Measurements from ENCODE around the gene NR2C2AP. TPM values are rescaled to one million over a fixed set of nuclear protein-coding genes. Genes with fewer than 3 reads are reported as not detected.
A peak's percentile ranks its signal among the peaks of the same experiment; 100 is the strongest.

NR2C2AP gene
- total RNA-seq, 4 donors from 2014 or later = 16.6 to 30.9 (median 24.9) TPM

DNA sequence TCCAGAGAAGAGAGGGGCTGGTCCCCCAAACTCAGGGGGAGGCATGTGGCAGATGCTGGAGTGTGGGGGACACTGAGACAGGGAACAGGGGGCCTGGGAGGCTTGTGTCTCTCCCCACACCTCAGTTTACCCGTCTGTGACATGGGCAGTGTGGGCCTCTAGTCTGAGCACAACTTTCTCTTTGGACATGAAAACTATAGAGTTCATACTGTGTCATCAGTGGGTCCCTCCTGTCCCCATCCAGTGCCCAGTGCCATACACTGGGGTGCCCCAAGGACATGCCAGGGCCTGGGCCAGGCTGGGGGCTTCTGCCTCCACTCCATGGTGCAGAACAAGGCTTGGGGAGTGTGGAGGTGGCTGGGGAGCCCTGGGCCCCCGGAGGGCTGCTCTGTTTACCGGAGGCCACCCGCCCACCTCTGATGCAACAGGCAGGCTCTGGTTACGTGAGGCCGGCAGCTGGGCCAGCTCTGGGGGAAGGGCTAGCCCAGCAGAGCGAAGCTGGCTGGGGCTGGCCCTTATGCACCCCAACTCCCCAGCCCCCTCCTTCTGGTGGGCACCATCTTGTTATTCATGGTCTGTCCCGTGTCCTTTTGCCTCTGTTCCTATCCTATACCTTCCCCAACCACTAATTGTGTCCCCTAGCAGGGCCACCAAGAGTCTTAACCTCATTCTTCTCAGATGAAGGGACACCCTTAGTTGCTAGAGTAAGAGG is 31.2 kb downstream of the NR2C2AP start:
- TF ChIP-seq, protein P1, sequence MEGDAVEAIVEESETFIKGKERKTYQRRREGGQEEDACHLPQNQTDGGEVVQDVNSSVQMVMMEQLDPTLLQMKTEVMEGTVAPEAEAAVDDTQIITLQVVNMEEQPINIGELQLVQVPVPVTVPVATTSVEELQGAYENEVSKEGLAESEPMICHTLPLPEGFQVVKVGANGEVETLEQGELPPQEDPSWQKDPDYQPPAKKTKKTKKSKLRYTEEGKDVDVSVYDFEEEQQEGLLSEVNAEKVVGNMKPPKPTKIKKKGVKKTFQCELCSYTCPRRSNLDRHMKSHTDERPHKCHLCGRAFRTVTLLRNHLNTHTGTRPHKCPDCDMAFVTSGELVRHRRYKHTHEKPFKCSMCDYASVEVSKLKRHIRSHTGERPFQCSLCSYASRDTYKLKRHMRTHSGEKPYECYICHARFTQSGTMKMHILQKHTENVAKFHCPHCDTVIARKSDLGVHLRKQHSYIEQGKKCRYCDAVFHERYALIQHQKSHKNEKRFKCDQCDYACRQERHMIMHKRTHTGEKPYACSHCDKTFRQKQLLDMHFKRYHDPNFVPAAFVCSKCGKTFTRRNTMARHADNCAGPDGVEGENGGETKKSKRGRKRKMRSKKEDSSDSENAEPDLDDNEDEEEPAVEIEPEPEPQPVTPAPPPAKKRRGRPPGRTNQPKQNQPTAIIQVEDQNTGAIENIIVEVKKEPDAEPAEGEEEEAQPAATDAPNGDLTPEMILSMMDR (IDR thresholded peaks at IDR 0.05) = no peak
- no peaks in the 10 kb centered on the region for H3K9me3 ChIP-seq
- no peak overlapping the region for H3K4me3 ChIP-seq
- H3K27me3 ChIP-seq = no peaks in the 10 kb centered on the region
- H3K36me3 ChIP-seq = peaks cover 12% of the 10 kb centered on the region
- H3K4me1 ChIP-seq = peaks cover 9% of the 10 kb centered on the region
- DNase-seq (ENCODE audit: low spot score in 2 of 2) = no peak
- no peak overlapping the region for H3K27ac ChIP-seq
- WGBS = 78% methylated on average over 4 of the region's 8 CpGs

DNA sequence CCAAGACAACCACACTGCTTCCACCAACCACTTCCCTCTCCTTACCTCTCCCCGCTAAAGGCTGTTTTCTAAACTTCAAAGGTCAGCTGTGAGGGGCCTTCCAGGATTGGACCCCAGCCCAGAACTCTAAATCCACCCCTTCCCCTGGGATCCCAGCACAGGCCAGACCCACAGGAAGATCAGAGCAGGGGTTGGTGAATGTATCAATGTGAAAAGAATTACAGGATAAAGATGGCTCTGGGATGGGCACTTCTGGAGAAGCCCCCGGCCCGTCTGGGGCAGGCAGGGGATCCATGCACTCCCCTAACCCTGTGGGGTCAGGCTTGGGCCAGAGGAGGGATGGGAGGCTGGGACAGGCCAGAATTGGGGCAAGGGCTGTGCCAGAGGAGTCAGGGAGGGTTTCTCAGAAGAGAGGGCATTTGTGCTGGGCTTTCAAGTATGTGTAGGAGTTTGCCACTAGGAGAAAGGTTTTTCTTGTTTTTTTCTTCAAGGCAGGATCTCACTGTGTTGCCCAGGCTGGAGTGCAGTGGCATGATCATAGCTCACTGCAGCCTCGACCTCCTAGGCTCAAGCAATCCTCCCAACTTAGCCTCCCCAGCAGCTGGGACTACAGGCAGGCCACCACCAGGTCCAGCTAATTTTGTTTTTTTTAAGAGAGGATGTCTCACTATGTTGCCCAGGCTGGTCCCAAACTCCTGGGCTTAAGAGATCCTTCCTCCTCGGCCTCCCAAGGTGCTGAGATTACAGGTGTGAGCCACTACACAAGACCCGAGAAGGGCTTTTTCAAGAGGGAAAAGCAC is 32.1 kb downstream of the NR2C2AP start:
- WGBS = 71% methylated on average over 6 of the region's 6 CpGs

DNA sequence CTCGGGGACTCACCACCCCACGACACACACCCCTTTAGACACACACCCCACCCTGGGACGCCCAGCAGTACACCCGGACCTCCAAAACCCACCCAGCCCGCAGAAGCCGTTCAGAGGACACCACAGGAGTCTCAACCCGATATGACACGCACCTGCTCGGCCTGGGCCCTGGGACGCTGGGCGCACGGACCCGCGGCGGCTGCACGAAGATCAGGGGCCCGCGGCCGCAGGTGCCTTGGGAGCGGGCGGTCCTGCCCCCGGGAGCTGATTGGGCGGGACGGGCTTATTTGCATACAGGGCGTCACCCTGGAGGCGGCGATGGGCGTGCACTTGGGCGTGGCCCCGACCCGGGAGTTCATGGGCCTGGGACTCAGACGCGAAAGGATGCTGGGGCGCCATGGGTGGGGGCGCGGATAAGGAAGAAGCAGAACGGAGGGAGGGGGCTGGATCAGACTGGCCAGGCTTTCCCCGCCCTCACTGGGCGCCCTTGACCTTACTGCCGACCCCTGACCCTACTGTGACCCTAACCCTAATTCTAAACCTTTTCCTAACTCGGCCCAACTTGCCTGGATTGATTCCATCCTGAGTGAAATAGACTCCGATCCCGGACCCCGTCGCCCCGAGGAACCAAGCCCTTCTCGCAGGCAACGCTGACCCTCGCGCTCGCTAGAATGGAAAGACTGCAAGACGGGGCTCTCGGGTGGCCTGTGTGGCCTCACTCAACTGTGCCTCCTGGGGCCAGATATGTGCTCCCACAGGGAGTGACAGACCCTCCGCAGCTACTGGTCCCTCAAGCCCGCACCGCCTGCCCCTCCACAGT is 33.0 kb downstream of the NR2C2AP start, which contains the start of gene MEF2B:
MEF2B (minus strand) TSS at position 211 of the 820 bp plus-strand sequence. CDS start 19,528 bp downstream, outside the sequence.
- DNase-seq (ENCODE audit: low spot score in 2 of 2) = peak; percentile 80 to 85
- WGBS = 11% methylated on average over 45 of the region's 56 CpGs
- Histone ChIP-seq H3K4me1 (peaks cover 9% of the 10 kb centered on the region), H3K9me3 (no peaks in the 10 kb centered on the region), H3K27me3 (no peaks in the 10 kb centered on the region), H3K27ac (no peak within 1 kb of the TSS), H3K4me3 (peak within 1 kb of the TSS; percentile 27), H3K36me3 (no peaks in the 10 kb centered on the region)
- TF ChIP-seq, protein P1 (IDR thresholded peaks at IDR 0.05) = no peak
- TF ChIP-seq POLR2A (IDR thresholded peaks at IDR 0.05) (no peak), POLR2AphosphoS5 (IDR thresholded peaks at IDR 0.05) (no peak), EP300 (IDR thresholded peaks at IDR 0.05) (no peak)

More for the DNA sequence above, 32.1 kb downstream of the NR2C2AP start:
- Histone ChIP-seq H3K4me3 (no peak overlapping the region), H3K27ac (no peak overlapping the region), H3K36me3 (peaks cover 3% of the 10 kb centered on the region), H3K4me1 (peaks cover 9% of the 10 kb centered on the region), H3K9me3 (no peaks in the 10 kb centered on the region), H3K27me3 (no peaks in the 10 kb centered on the region)
- TF ChIP-seq, protein P1 (IDR thresholded peaks at IDR 0.05) = no peak
- no peak for TF ChIP-seq POLR2AphosphoS5 (IDR thresholded peaks at IDR 0.05)
- no peak for TF ChIP-seq POLR2A (IDR thresholded peaks at IDR 0.05)
- no peak for TF ChIP-seq EP300 (IDR thresholded peaks at IDR 0.05)
- no peak for DNase-seq (ENCODE audit: low spot score in 2 of 2)

DNA sequence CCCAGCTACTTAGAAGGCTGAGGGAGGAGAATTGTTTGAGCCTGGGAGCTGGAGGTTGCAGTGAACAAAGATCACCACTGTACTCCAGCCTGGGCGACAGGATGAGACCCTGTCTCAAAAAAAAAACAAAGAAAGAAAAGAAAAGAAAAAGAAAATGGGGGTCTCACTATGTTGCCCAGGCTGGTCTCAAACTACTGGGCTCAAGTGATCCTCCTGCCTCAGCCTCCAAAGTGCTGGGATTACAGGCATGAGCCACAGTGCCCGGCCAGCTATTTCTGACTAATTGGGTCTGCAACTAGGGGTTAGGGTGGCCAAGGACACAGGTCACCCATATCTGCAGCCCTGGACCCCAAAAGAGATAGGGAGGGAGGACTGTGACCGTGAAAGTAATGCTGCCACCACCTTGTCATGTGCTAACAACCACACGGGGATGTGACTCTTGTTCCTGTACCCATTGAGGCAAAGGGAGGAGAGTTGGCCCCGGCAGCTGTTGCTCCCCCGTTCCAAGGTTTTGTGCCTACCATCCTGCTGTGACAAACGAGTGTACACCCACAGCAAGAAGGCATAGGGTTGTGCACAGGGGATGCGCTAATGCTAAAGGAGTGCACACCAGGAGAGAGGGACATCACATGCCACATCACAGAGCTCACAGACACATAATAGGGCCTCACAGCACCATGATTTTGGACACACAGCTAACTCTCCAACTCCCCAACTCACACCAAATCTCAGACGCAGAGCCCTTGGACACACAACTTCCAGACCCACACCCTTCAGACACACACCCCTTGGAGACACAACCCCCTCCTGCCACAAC is 33.8 kb downstream of the NR2C2AP start:
- no peak for DNase-seq (ENCODE audit: low spot score in 2 of 2)
- no peak for TF ChIP-seq POLR2AphosphoS5 (IDR thresholded peaks at IDR 0.05)
- TF ChIP-seq, protein P1 (IDR thresholded peaks at IDR 0.05) = no peak
- no peak for TF ChIP-seq POLR2A (IDR thresholded peaks at IDR 0.05)
- TF ChIP-seq EP300 (IDR thresholded peaks at IDR 0.05) = no peak
- H3K36me3 ChIP-seq = no peaks in the 10 kb centered on the region
- H3K27me3 ChIP-seq = no peaks in the 10 kb centered on the region
- H3K4me3 ChIP-seq = peak overlapping the region; percentile 27
- 84% methylated on average over 9 of the region's 9 CpGs for WGBS
- H3K4me1 ChIP-seq = peaks cover 9% of the 10 kb centered on the region
- H3K27ac ChIP-seq = no peak overlapping the region
- H3K9me3 ChIP-seq = no peaks in the 10 kb centered on the region
